Endodermal cell (in vitro differentiated cells): ENCODE measurements around the gene ADARB1. TPM values are rescaled to one million over a fixed set of nuclear protein-coding genes. Genes with fewer than 3 reads are reported as not detected.

Experiments
- DNase-seq: peaks from one replicate; pipeline ENCODE4 v3.0.0-alpha.2; 2017
- H3K27ac ChIP-seq: 2 replicates; pipeline ENCODE4 v1.5.1; 2013; ENCODE audit warnings: mild to moderate bottlenecking, low read depth, low read length, moderate library complexity
- H3K27me3 ChIP-seq: 2 replicates; pipeline ENCODE4 v1.6.1; 2013; ENCODE audit warnings: mild to moderate bottlenecking, low read length, moderate library complexity; ENCODE audit not compliant: insufficient read depth, control insufficient read depth, poor library complexity, severe bottlenecking
- H3K36me3 ChIP-seq: 2 replicates; pipeline ENCODE4 v1.7.0; 2013; ENCODE audit warnings: mild to moderate bottlenecking, low read length, moderate library complexity; ENCODE audit not compliant: control insufficient read depth, insufficient read depth
- H3K4me1 ChIP-seq: one replicate; pipeline ENCODE4 v1.7.0; 2013; ENCODE audit warnings: low read length; ENCODE audit not compliant: control insufficient read depth, insufficient read depth
- H3K4me3 ChIP-seq: 2 replicates; pipeline ENCODE4 v1.5.1; 2013; ENCODE audit warnings: mild to moderate bottlenecking, low read length, moderate library complexity
- H3K9ac ChIP-seq: 2 replicates; pipeline ENCODE4 v1.6.1; 2013; ENCODE audit warnings: mild to moderate bottlenecking, low read length, moderate library complexity; ENCODE audit not compliant: poor library complexity, severe bottlenecking; ENCODE audit errors: extremely low read depth
- H3K9me3 ChIP-seq: 2 replicates; pipeline ENCODE4 v1.6.1; 2013; ENCODE audit warnings: mild to moderate bottlenecking, low read length, moderate library complexity; ENCODE audit not compliant: control insufficient read depth
- H3K27ac Mint-ChIP-seq: 2 replicates; pipeline ENCODE4 v1.8.0; 2020; ENCODE audit warnings: mixed read lengths
- H3K27me3 Mint-ChIP-seq: 2 replicates; pipeline ENCODE4 v1.8.0; 2021; ENCODE audit warnings: mild to moderate bottlenecking, mixed read lengths; ENCODE audit not compliant: insufficient read depth
- H3K36me3 Mint-ChIP-seq: 2 replicates; pipeline ENCODE4 v1.8.0; 2020; ENCODE audit warnings: low read depth, mixed read lengths
- H3K4me1 Mint-ChIP-seq: 2 replicates; pipeline ENCODE4 v1.8.0; 2020; ENCODE audit warnings: mixed read lengths
- H3K4me3 Mint-ChIP-seq: 2 replicates; pipeline ENCODE4 v1.8.0; 2020; ENCODE audit warnings: mild to moderate bottlenecking, moderate library complexity, mixed read lengths
- H3K9me3 Mint-ChIP-seq: 2 replicates; pipeline ENCODE4 v1.8.0; 2020; ENCODE audit warnings: mild to moderate bottlenecking, mixed read lengths
- CTCF ChIP-seq: fragments of 200-600 bp; sonication (generic); conservative IDR thresholded peaks from 2 replicates; pipeline ENCODE4 v1.5.0; 2021; ENCODE audit warnings: antibody characterized with exemption, mild to moderate bottlenecking
- WGBS, 2 experiments: methylation state at CpG; one replicate each; pipeline versions ENCODE4 v1.1.5 to v1.1.7; 2013; ENCODE audit warnings: missing lambda C conversion rate in 2 of 2, mixed read lengths in 1 of 2; ENCODE audit not compliant: insufficient coverage in 1 of 2, insufficient read length in 1 of 2; 5-methylcytosine and 5-hydroxymethylcytosine counted together
- total RNA-seq, 2 donors: library from RNA; stranded (reverse); fragmentation: NEBNext Ultra II Directional in 1 of 2; extraction: Animal tissue kit (Norgen Biotek cat#: 25700) in 1 of 2; gene quantifications; 2 replicates in 1 of 2; 3 replicates in 1 of 2; pipeline ENCODE4 v1.2.1, GENCODE V29; 2021

ADARB1 gene
- total RNA-seq, 2 donors from 2014 or later: 11.5 to 20.1 TPM

GRCh38 chr21:45146306-45146705 lies 71.9 kb downstream of the ADARB1 start:
- no peak overlapping the region for H3K4me3 ChIP-seq
- H3K27me3 ChIP-seq: no peaks in the 10 kb centered on the region
- no peak overlapping the region for H3K4me3 Mint-ChIP-seq
- H3K27ac ChIP-seq: no peak overlapping the region
- no peaks in the 10 kb centered on the region for H3K9me3 ChIP-seq
- no peaks in the 10 kb centered on the region for H3K4me1 ChIP-seq
- no peaks in the 10 kb centered on the region for H3K27me3 Mint-ChIP-seq
- H3K9me3 Mint-ChIP-seq: no peaks in the 10 kb centered on the region
- WGBS, 2 experiments: 90 to 93% methylated on average over 3 to 8 of the region's 8 CpGs
- DNase-seq: peak; percentile 14
- no peak overlapping the region for H3K27ac Mint-ChIP-seq
- no peaks in the 10 kb centered on the region for H3K4me1 Mint-ChIP-seq
- no peaks in the 10 kb centered on the region for H3K36me3 ChIP-seq
- H3K36me3 Mint-ChIP-seq: peaks cover 2% of the 10 kb centered on the region
- no peak overlapping the region for H3K9ac ChIP-seq
- TF ChIP-seq CTCF: no peak

- Histone ChIP-seq H3K9ac (no peak overlapping the region), H3K4me3 (no peak overlapping the region), H3K27me3 (no peaks in the 10 kb centered on the region), H3K36me3 (no peaks in the 10 kb centered on the region), H3K9me3 (no peaks in the 10 kb centered on the region), H3K4me1 (no peaks in the 10 kb centered on the region), H3K27ac (no peak overlapping the region)
- H3K36me3 Mint-ChIP-seq: peaks cover 2% of the 10 kb centered on the region
- H3K27me3 Mint-ChIP-seq: no peaks in the 10 kb centered on the region
- H3K4me1 Mint-ChIP-seq: no peaks in the 10 kb centered on the region
- peak overlapping the region; percentile 46 for H3K27ac Mint-ChIP-seq
- H3K9me3 Mint-ChIP-seq: no peaks in the 10 kb centered on the region
- no peak for DNase-seq
- H3K4me3 Mint-ChIP-seq: no peak overlapping the region
- no peak for TF ChIP-seq CTCF
- WGBS, 2 experiments: 75 to 86% methylated on average over 1 to 2 of the region's 2 CpGs
Measured at GRCh38 chr21:45146801-45147200, 72.4 kb downstream of the ADARB1 start.

- no peak for DNase-seq
- no peak overlapping the region for H3K27ac ChIP-seq
Measured at GRCh38 chr21:45147473-45148315, 73.3 kb downstream of the ADARB1 start.

More at GRCh38 chr21:45147473-45148315, 73.3 kb downstream of the ADARB1 start:
- no peaks in the 10 kb centered on the region for H3K27me3 ChIP-seq
- H3K4me1 ChIP-seq: no peaks in the 10 kb centered on the region
- H3K4me3 ChIP-seq: no peak overlapping the region
- no peak overlapping the region for H3K4me3 Mint-ChIP-seq
- WGBS, 2 experiments: 90 to 96% methylated on average over 15 to 30 of the region's 30 CpGs
- H3K4me1 Mint-ChIP-seq: no peaks in the 10 kb centered on the region
- H3K27ac Mint-ChIP-seq: no peak overlapping the region
- H3K36me3 ChIP-seq: no peaks in the 10 kb centered on the region
- no peaks in the 10 kb centered on the region for H3K9me3 ChIP-seq
- no peak overlapping the region for H3K9ac ChIP-seq
- TF ChIP-seq CTCF: no peak
- H3K36me3 Mint-ChIP-seq: peaks cover 2% of the 10 kb centered on the region
- no peaks in the 10 kb centered on the region for H3K27me3 Mint-ChIP-seq
- H3K9me3 Mint-ChIP-seq: no peaks in the 10 kb centered on the region
